Liver (tissue), 3 donors: ENCODE measurements around the gene ZFYVE1.

Experiments used
- CTCF ChIP-seq: fragments of 150-350 bp; IDR thresholded peaks from 2 replicates; pipeline ENCODE4 v1.5.1; 2017; ENCODE audit warnings: improper control_type of control experiment, low read depth, low read length; ENCODE audit not compliant: missing input control
- RAD21 ChIP-seq, 2 donors: IDR thresholded peaks; 2 replicates each; pipeline ENCODE4 v1.6.1; 2016; ENCODE audit warnings: antibody characterized with exemption in 2 of 2, mild to moderate bottlenecking in 2 of 2
- TAF1 ChIP-seq: conservative IDR thresholded peaks from 2 replicates; pipeline ENCODE4 v1.6.1; 2016; ENCODE audit warnings: antibody characterized with exemption, mild to moderate bottlenecking
- donor health status: healthy.
- donor health status: healthy.

- TF ChIP-seq RAD21 (IDR thresholded peaks at IDR 0.05) (no peak), TAF1 (no peak), CTCF (no peak)
Observed at GRCh38 chr14:72947366-72948160, 79.3 kb downstream of the ZFYVE1 start.
